ENCODE data around the gene PALD1. TPM values are rescaled to one million over a fixed set of nuclear protein-coding genes. Genes with fewer than 3 reads are reported as not detected.

The PALD1 gene
- total and polyA plus RNA-seq, 2 of the 13 experiments (the other 11 are each of a cell fraction or from before 2014, with no cell fraction given): 0.07 to 0.09 TPM

DNA sequence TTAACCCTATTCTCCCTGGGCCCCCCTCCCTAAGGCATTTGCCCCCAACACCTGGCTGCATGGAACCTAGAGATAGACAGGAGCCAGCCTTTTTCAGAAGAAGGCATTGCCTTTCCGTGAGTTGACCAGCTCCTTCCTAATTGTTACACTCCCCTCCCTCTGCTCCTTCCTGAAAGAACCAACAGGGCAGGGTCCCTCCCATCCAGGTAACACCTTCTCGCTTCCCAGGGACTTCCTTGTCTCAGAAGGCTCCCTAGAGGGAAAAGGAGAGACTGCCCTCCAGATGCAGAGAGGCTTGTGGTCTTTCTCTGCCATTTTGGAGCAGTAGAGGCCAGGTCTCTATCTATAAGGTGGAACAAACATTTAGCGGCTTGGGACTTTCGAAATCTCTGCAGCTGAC is 31.9 kb downstream of the PALD1 start (continued):
- TF ChIP-seq KAT8 (CRISPR knock-in tag; IDR thresholded peaks at IDR 0.05): no peak

DNA sequence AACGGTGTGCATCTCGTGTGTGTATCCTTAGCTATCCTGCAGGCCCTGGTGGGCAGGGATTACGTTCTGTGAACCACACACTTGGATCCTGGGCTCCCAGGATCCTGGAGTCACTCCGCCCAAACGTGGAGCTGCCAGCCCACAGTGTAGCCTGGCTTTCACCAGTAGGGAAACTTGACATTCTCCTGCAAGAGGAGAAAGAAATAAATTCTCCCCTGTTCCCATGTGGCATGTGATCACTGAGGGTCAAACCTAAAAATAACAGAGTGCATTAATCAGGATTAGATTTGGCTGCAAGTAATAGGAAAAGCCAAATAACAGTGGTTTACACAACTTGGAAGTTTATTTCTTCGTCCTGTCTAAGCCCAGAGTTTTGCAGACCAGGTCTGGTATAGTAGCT is 32.3 kb downstream of the PALD1 start:
- Histone ChIP-seq H3K27ac (ENCODE audit: extremely low read length, insufficient read depth, low read length) (no peak overlapping the region), H3K4me1 (ENCODE audit: insufficient read depth, low read length) (peaks cover 9% of the 10 kb centered on the region), H3K4me3 (replicated peaks in 1 of 3; ENCODE audit: insufficient read depth in 1 of 3, low read depth in 2 of 3, low read length in 3 of 3) (no peak overlapping the region), H3K9me3 (ENCODE audit: low read length) (no peaks in the 10 kb centered on the region), H3K79me2 (ENCODE audit: insufficient read depth, low read length) (no peaks in the 10 kb centered on the region), H3K9ac (ENCODE audit: insufficient read depth, low read depth, low read length) (no peak overlapping the region), H4K20me1 (ENCODE audit: insufficient read depth, low read length) (no peaks in the 10 kb centered on the region), H3K27me3 (ENCODE audit: control insufficient read depth in 1 of 2, insufficient read depth in 2 of 2, low read length in 2 of 2) (peaks cover 6 to 34% of the 10 kb centered on the region in 2 experiments; a peak in 4 of 5 replicates), H3K4me2 (ENCODE audit: low read depth, low read length) (no peak overlapping the region), H3K36me3 (replicated peaks in 1 of 2; ENCODE audit: control insufficient read depth in 1 of 2, insufficient read depth in 2 of 2, low read length in 2 of 2) (no peaks in the 10 kb centered on the region), H2AFZ (ENCODE audit: low read length) (no peak overlapping the region)
- no peak for TF ChIP-seq ZNF777 (CRISPR knock-in tag; IDR thresholded peaks at IDR 0.05)
- ATAC-seq (no peak), DNase-seq (ENCODE audit: low spot score) (no peak), FAIRE-seq (no peak)
- BruUV-seq (replicated peaks): no TSS peak
- POLR2A ChIA-PET: no interaction called here
- in situ Hi-C loops (cut with HindIII; ENCODE audit: extremely low pct_ligation_motif_present, low pct_unique_long_range_greater_than_20kb) (no loop called here), intact Hi-C loops (cut with micrococcal nuclease; ENCODE audit: unreplicated experiment) (no loop called here)
- CTCF ChIA-PET (ENCODE audit: low intra/inter-chr PET ratio, low total read pairs): no interaction called here
- WGBS (ENCODE audit: low lambda C conversion rate): 54% methylated on average over 5 of the region's 6 CpGs

DNA sequence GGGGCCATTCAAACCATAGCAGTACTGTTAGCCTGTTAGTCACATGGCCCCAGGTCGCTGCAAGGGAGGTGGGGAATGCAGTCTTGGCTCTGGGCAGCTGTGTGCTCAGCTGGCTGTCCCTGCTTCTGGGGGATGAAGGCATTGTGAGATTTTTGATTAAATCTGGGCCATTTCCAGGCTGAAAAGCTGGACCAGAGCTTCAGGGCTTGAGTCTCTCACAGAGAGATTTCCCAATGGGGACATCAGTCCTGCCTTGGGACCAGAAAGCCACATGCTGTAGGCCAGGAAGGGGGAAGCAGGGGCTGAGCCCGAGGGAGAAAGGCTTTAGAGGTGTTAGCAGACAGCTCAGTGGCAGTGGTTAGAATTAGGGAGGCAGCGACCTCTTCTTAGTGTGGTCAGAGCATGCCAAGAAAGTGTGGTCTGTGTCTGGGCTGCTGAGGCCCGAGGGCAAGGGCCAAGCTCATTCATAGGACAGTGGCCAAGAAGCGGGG is 33.6 kb downstream of the PALD1 start:
- intact Hi-C loops (cut with micrococcal nuclease; ENCODE audit: unreplicated experiment): no loop called here

More for the DNA sequence above, 33.6 kb downstream of the PALD1 start:
- FAIRE-seq (no peak), ATAC-seq (no peak), DNase-seq (ENCODE audit: low spot score) (no peak)
- Histone ChIP-seq H3K4me2 (ENCODE audit: low read depth, low read length) (no peak overlapping the region), H2AFZ (ENCODE audit: low read length) (no peak overlapping the region), H4K20me1 (ENCODE audit: insufficient read depth, low read length) (no peaks in the 10 kb centered on the region), H3K36me3 (replicated peaks in 1 of 2; ENCODE audit: control insufficient read depth in 1 of 2, insufficient read depth in 2 of 2, low read length in 2 of 2) (no peaks in the 10 kb centered on the region), H3K4me3 (replicated peaks in 1 of 3; ENCODE audit: insufficient read depth in 1 of 3, low read depth in 2 of 3, low read length in 3 of 3) (no peak overlapping the region), H3K79me2 (ENCODE audit: insufficient read depth, low read length) (no peaks in the 10 kb centered on the region), H3K27me3 (ENCODE audit: control insufficient read depth in 1 of 2, insufficient read depth in 2 of 2, low read length in 2 of 2) (peaks cover 6 to 34% of the 10 kb centered on the region in 2 experiments; a peak in 4 of 5 replicates), H3K9me3 (ENCODE audit: low read length) (no peaks in the 10 kb centered on the region), H3K27ac (ENCODE audit: extremely low read length, insufficient read depth, low read length) (no peak overlapping the region), H3K9ac (ENCODE audit: insufficient read depth, low read depth, low read length) (no peak overlapping the region), H3K4me1 (ENCODE audit: insufficient read depth, low read length) (peaks cover 9% of the 10 kb centered on the region)
- POLR2A ChIA-PET: no interaction called here
- CTCF ChIA-PET (ENCODE audit: low intra/inter-chr PET ratio, low total read pairs): no interaction called here
- no TSS peak for BruUV-seq (replicated peaks)
- WGBS (ENCODE audit: low lambda C conversion rate): 38% methylated on average over 4 of the region's 5 CpGs
- no peak for TF ChIP-seq ZNF615 (CRISPR knock-in tag; IDR thresholded peaks at IDR 0.05; ENCODE audit: borderline replicate concordance)
- TF ChIP-seq, protein P1, sequence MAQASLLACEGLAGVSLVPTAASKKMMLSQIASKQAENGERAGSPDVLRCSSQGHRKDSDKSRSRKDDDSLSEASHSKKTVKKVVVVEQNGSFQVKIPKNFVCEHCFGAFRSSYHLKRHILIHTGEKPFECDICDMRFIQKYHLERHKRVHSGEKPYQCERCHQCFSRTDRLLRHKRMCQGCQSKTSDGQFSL (CRISPR knock-in tag; IDR thresholded peaks at IDR 0.05): no peak
- no peak for TF ChIP-seq ZFP36L2 (CRISPR knock-in tag; IDR thresholded peaks at IDR 0.05)
- no peak for TF ChIP-seq ZMYM3 (CRISPR knock-in tag; IDR thresholded peaks at IDR 0.05)
- no peak for TF ChIP-seq ZNF333 (CRISPR knock-in tag; IDR thresholded peaks at IDR 0.05; ENCODE audit: borderline replicate concordance)
- in situ Hi-C loops (cut with HindIII; ENCODE audit: extremely low pct_ligation_motif_present, low pct_unique_long_range_greater_than_20kb): no loop called here

Measured in HepG2 (cell line).